ENCODE data around the gene ACKR4. TPM values are rescaled to one million over a fixed set of nuclear protein-coding genes. Genes with fewer than 3 reads are reported as not detected.
"Not testable (repeated sequence)": the region's sequence is repeated elsewhere in the genome, so short reads cannot be mapped to it uniquely, and the experiment has no call there.

ACKR4 gene
- total RNA-seq, 1 donor from 2014 or later, result under 0.01 TPM

DNA sequence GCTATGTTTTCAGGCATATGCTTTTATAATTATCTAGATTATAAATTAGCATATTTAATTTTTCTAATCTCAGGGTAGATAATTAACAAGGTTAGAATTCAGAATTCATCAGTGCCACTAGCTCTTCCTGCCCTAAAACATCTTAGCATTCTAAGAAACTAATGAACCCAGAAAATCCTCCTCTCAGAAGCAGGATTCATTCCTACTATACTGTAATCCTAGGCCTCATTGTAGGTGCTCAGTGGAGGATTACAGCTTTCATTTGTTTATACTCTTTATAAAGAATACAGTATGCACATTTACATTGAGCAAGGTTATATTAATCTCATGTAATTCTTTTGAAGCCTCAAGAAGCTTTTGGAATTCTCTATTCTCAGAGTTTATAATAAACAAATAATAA, 41.6 kb downstream of the ACKR4 start:
- DNase-seq (ENCODE audit: low read depth in 2 of 2), result no peak

DNA sequence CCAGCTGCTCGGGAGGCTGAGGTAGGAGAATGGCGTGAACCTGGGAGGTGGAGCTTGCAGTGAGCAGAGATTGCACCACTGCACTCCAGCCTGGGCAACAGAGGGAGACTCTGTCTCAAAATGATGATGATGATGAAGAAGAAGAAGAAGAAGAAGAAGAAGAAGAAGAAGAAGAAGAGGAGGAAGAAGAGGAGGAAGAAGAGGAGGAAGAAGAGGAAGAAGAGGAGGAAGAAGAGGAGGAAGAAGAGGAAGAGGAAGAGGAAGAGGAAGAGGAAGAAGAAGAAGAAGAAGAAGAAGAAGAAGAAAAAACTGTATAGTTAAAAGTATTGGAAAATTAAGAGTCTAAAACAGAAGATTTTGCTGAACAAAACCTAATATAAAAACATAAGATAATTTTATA, 44.4 kb downstream of the ACKR4 start:
- not testable (repeated sequence) for DNase-seq (ENCODE audit: low read depth in 2 of 2)

- DNase-seq (ENCODE audit: low read depth in 2 of 2), result peak; percentile 56 to 69
Observed at GRCh38 chr3:132641837-132642538, 44.9 kb downstream of the ACKR4 start.

DNA sequence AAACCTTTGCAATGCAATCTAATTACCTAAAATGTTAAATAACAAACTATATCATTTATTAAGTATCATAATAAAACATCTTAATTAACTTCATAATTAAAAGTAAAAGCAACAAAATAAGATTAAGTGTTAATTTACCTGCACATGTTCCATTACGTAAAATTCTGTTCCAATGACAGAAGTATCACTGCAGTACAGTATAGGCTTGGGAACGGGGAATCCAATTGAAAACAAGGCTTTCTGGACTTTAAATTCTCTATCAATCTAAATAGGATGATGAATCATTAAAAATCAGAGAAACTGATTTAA, 45.4 kb downstream of the ACKR4 start:
- no peak for DNase-seq (ENCODE audit: low read depth in 2 of 2)

GRCh38 chr3:132643366-132643765, 46.3 kb downstream of the ACKR4 start:
- no peak for DNase-seq (ENCODE audit: low read depth in 2 of 2)

DNA sequence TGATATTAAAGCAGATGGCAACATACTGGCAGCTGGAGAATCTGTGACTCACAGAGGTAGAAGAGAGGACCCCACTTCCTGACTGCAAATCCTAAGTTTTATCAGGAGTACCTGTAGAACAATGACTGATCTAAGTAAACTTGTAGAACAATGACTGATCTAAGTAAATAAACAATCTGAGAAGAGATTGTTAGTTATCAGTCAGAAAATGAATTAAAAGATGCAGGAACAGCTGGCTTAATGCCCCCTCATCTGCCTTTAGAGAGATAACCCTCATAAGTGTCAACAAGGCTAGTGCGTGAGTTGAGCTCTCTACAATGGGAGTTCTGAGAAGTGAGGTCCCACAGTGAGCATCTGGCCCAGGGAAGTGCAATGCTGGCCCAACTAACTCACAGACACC, 48.0 kb downstream of the ACKR4 start:
- DNase-seq (ENCODE audit: low read depth in 2 of 2), result peak in 1 of 2 donors; percentile 71

GRCh38 chr3:132650153-132650552, 53.1 kb downstream of the ACKR4 start:
- DNase-seq (ENCODE audit: low read depth in 2 of 2), result no peak

Other genes with a start within 250 kb of the ACKR4 start
- gene DNAJC13, start 179.8 kb upstream of the ACKR4 start, total RNA-seq, result 40.5 and 48.5 TPM in 2 replicates
- 14.7 and 16.6 TPM in 2 replicates for gene ACAD11, start 62.5 kb downstream of the ACKR4 start, total RNA-seq
- 23.7 and 24.3 TPM in 2 replicates for gene UBA5, start 63.1 kb downstream of the ACKR4 start, total RNA-seq
- gene NPHP3, start 125.1 kb downstream of the ACKR4 start, total RNA-seq, result 14.1 and 21.0 TPM in 2 replicates